Mesendoderm (in vitro differentiated cells): ENCODE results near the gene SSBP2.

Experiments used
- DNase-seq: peaks from one replicate; pipeline ENCODE4 v3.0.0; 2013
- H2AK5ac ChIP-seq: 2 replicates; pipeline ENCODE4 v1.6.1; 2013; ENCODE audit warnings: low read length, inconsistent platforms
- H2BK120ac ChIP-seq: 2 replicates; pipeline ENCODE4 v1.6.1; 2013; ENCODE audit warnings: low read depth, mild to moderate bottlenecking, low read length, moderate library complexity, mixed read lengths
- H2BK15ac ChIP-seq: replicated peaks from 2 replicates; pipeline ENCODE4 v1.6.1; 2013; ENCODE audit warnings: low read depth, mild to moderate bottlenecking, moderate library complexity
- H2BK5ac ChIP-seq: 2 replicates; pipeline ENCODE4 v1.6.1; 2013; ENCODE audit warnings: low read length, inconsistent platforms
- H3K18ac ChIP-seq: 2 replicates; pipeline ENCODE4 v1.6.1; 2013; ENCODE audit warnings: mild to moderate bottlenecking, low read length, mixed read lengths
- H3K23ac ChIP-seq: one replicate; pipeline ENCODE4 v1.6.1; 2013; ENCODE audit warnings: low read length
- H3K27ac ChIP-seq: 2 replicates; pipeline ENCODE4 v1.5.1; 2013; ENCODE audit warnings: low read depth, mild to moderate bottlenecking, inconsistent platforms, low read length, moderate library complexity
- H3K27me3 ChIP-seq: 2 replicates; pipeline ENCODE4 v1.6.1; 2013; ENCODE audit warnings: low read length, control low read depth, mild to moderate bottlenecking, inconsistent platforms; ENCODE audit not compliant: insufficient read depth, poor library complexity
- H3K36me3 ChIP-seq: 2 replicates; pipeline ENCODE4 v1.6.1; 2013; ENCODE audit warnings: low read length, inconsistent platforms; ENCODE audit not compliant: control insufficient read depth, insufficient read depth
- H3K4ac ChIP-seq: one replicate; pipeline ENCODE4 v1.6.1; 2013; ENCODE audit warnings: low read depth, mild to moderate bottlenecking, low read length, moderate library complexity
- H3K4me1 ChIP-seq: 2 replicates; pipeline ENCODE4 v1.6.1; 2013; ENCODE audit warnings: low read depth, low read length, inconsistent platforms; ENCODE audit not compliant: control insufficient read depth
- H3K4me2 ChIP-seq: 2 replicates; pipeline ENCODE4 v1.6.1; 2013; ENCODE audit warnings: low read length
- H3K4me3 ChIP-seq: 2 replicates; pipeline ENCODE4 v1.5.1; 2013; ENCODE audit warnings: mild to moderate bottlenecking, low read length
- H3K56ac ChIP-seq: one replicate; pipeline ENCODE4 v1.6.1; 2013; ENCODE audit warnings: low read length
- H3K79me1 ChIP-seq: 2 replicates; pipeline ENCODE4 v1.6.1; 2013; ENCODE audit warnings: low read length, inconsistent platforms
- H3K79me2 ChIP-seq: 2 replicates; pipeline ENCODE4 v1.6.1; 2013; ENCODE audit warnings: mild to moderate bottlenecking, low read length; ENCODE audit not compliant: control insufficient read depth, insufficient read depth
- H3K9ac ChIP-seq: 2 replicates; pipeline ENCODE4 v1.6.1; 2013; ENCODE audit warnings: low read length, inconsistent platforms
- H4K5ac ChIP-seq: one replicate; pipeline ENCODE4 v1.6.1; 2013; ENCODE audit warnings: low read length
- H4K8ac ChIP-seq: one replicate; pipeline ENCODE4 v1.6.1; 2013; ENCODE audit warnings: low read depth, mild to moderate bottlenecking, control low read depth, low read length, moderate library complexity
- WGBS: extraction: QIAGEN DNeasy Blood & Tissue Kit; methylation state at CpG from one replicate; pipeline ENCODE4 v1.1.7; 2013; ENCODE audit warnings: low lambda C conversion rate, missing lambda C conversion rate; ENCODE audit not compliant: insufficient coverage; ENCODE audit errors: extremely low coverage; 5-methylcytosine and 5-hydroxymethylcytosine counted together

Gene SSBP2

DNA sequence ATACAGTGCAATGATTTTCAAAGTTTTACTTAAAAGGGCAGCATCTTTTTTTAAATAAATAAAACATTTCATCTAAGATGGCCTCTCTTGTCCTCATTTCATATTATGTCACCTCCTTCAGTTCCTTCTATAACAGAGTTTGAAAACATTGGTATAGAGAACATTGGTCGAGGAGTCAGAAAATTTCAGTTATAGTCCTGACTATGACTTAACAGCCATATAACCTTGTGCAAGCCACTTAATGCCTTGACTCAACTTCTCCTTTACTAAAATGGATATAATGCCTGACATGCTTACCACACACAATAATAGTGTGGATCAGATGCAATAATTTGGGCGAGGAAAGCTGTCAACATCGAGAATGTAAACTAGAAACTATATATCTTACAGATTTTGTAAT, 22.6 kb downstream of the SSBP2 start:
- Histone ChIP-seq H4K8ac (no peak overlapping the region), H2BK15ac (no peak overlapping the region), H3K4me1 (no peaks in the 10 kb centered on the region), H4K5ac (no peak overlapping the region), H3K23ac (no peak overlapping the region), H3K27me3 (no peaks in the 10 kb centered on the region), H3K18ac (no peak overlapping the region), H3K56ac (no peak overlapping the region), H3K4me3 (no peak overlapping the region), H3K36me3 (no peaks in the 10 kb centered on the region), H2BK120ac (no peak overlapping the region), H3K79me1 (no peaks in the 10 kb centered on the region), H2AK5ac (no peak overlapping the region), H3K9ac (no peak overlapping the region), H3K27ac (no peak overlapping the region), H3K4ac (no peak overlapping the region), H3K4me2 (no peak overlapping the region), H3K79me2 (no peaks in the 10 kb centered on the region), H2BK5ac (no peak overlapping the region)
- no CpG with 5 or more reads among the region's 3 CpGs for WGBS
- DNase-seq: no peak

DNA sequence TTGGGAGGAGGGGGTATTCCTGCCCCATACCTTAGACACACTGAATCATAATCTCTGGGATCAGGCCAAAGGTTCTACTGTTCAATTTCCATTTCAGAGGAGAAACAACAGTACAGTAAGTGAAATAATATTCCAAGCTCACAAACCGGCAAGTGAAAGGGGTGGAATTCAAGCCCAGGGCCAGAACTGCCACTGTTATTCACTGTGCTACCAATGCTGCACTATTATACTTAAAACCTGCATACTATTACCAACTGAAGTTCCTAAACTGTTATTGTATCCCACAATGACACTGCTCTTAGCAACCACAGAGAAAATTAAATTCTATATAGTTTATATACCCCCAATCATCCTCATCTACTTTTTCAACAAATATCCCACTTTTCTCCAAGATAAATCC, 24.6 kb downstream of the SSBP2 start:
- no peak overlapping the region for H3K23ac ChIP-seq
- H3K9ac ChIP-seq: no peak overlapping the region
- no peak overlapping the region for H3K4me3 ChIP-seq
- H3K79me1 ChIP-seq: no peaks in the 10 kb centered on the region
- no peak overlapping the region for H4K5ac ChIP-seq
- WGBS: no CpG with 5 or more reads among the region's 1 CpG
- H3K4ac ChIP-seq: no peak overlapping the region
- no peaks in the 10 kb centered on the region for H3K4me1 ChIP-seq
- no peak overlapping the region for H2BK15ac ChIP-seq
- H3K4me2 ChIP-seq: no peak overlapping the region
- no peak overlapping the region for H2BK5ac ChIP-seq
- H3K18ac ChIP-seq: no peak overlapping the region
- DNase-seq: no peak
- no peak overlapping the region for H3K56ac ChIP-seq
- no peak overlapping the region for H2BK120ac ChIP-seq
- H2AK5ac ChIP-seq: no peak overlapping the region
- no peak overlapping the region for H4K8ac ChIP-seq
- no peak overlapping the region for H3K27ac ChIP-seq
- H3K36me3 ChIP-seq: no peaks in the 10 kb centered on the region
- H3K79me2 ChIP-seq: no peaks in the 10 kb centered on the region
- H3K27me3 ChIP-seq: no peaks in the 10 kb centered on the region

DNA sequence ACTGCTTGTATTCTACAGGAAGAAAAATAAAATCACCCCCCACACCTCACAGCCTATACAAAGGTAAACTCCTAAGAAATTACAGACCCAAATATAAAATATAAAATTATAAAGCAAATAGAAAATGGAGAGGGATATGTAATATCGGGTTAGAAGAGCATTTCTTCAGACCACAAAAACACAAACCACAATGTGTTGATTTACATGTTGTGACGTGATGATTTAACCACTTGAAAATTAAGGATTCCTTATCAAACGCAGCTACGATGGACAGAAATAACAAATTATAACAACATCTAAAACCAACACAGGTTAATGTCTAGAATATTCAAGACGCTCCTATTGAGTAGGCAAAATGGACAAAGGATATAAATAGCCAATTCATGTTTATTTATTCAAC, 26.3 kb downstream of the SSBP2 start:
- H2AK5ac ChIP-seq: no peak overlapping the region
- H3K18ac ChIP-seq: no peak overlapping the region
- no peak overlapping the region for H3K27ac ChIP-seq
- H2BK15ac ChIP-seq: no peak overlapping the region
- H3K56ac ChIP-seq: no peak overlapping the region
- no peaks in the 10 kb centered on the region for H3K36me3 ChIP-seq
- no peaks in the 10 kb centered on the region for H3K79me2 ChIP-seq
- WGBS: no CpG with 5 or more reads among the region's 5 CpGs
- no peak overlapping the region for H3K9ac ChIP-seq
- H2BK5ac ChIP-seq: no peak overlapping the region
- H3K23ac ChIP-seq: no peak overlapping the region
- no peak overlapping the region for H3K4ac ChIP-seq
- H2BK120ac ChIP-seq: no peak overlapping the region
- no peak overlapping the region for H4K8ac ChIP-seq
- no peak overlapping the region for H3K4me2 ChIP-seq
- H3K27me3 ChIP-seq: no peaks in the 10 kb centered on the region
- no peak overlapping the region for H4K5ac ChIP-seq
- no peaks in the 10 kb centered on the region for H3K79me1 ChIP-seq
- no peak overlapping the region for H3K4me3 ChIP-seq
- DNase-seq: no peak
- H3K4me1 ChIP-seq: no peaks in the 10 kb centered on the region

GRCh38 chr5:81724108-81724507, 26.8 kb downstream of the SSBP2 start:
- Histone ChIP-seq H3K4me1 (no peaks in the 10 kb centered on the region), H3K18ac (no peak overlapping the region), H3K4ac (no peak overlapping the region), H2AK5ac (no peak overlapping the region), H3K27me3 (no peaks in the 10 kb centered on the region), H4K8ac (no peak overlapping the region), H3K9ac (no peak overlapping the region), H2BK120ac (no peak overlapping the region), H3K56ac (no peak overlapping the region), H3K36me3 (no peaks in the 10 kb centered on the region), H2BK5ac (no peak overlapping the region), H2BK15ac (no peak overlapping the region), H3K4me2 (no peak overlapping the region), H3K4me3 (no peak overlapping the region), H3K79me2 (no peaks in the 10 kb centered on the region), H3K27ac (no peak overlapping the region), H3K23ac (no peak overlapping the region), H3K79me1 (no peaks in the 10 kb centered on the region), H4K5ac (no peak overlapping the region)
- DNase-seq: no peak
- WGBS: no CpG with 5 or more reads among the region's 1 CpG

GRCh38 chr5:81721049-81721448, 29.8 kb downstream of the SSBP2 start:
- Histone ChIP-seq H3K4me3 (no peak overlapping the region), H3K27me3 (no peaks in the 10 kb centered on the region), H4K5ac (no peak overlapping the region), H4K8ac (no peak overlapping the region), H3K36me3 (no peaks in the 10 kb centered on the region), H3K79me1 (no peaks in the 10 kb centered on the region), H3K18ac (no peak overlapping the region), H3K4ac (no peak overlapping the region), H3K27ac (no peak overlapping the region), H3K4me1 (peaks cover 5% of the 10 kb centered on the region), H2BK15ac (no peak overlapping the region), H2BK120ac (no peak overlapping the region), H2AK5ac (no peak overlapping the region), H3K79me2 (no peaks in the 10 kb centered on the region), H3K4me2 (no peak overlapping the region), H2BK5ac (no peak overlapping the region), H3K56ac (no peak overlapping the region), H3K23ac (no peak overlapping the region), H3K9ac (no peak overlapping the region)
- WGBS: no CpG with 5 or more reads among the region's 2 CpGs
- no peak for DNase-seq

DNA sequence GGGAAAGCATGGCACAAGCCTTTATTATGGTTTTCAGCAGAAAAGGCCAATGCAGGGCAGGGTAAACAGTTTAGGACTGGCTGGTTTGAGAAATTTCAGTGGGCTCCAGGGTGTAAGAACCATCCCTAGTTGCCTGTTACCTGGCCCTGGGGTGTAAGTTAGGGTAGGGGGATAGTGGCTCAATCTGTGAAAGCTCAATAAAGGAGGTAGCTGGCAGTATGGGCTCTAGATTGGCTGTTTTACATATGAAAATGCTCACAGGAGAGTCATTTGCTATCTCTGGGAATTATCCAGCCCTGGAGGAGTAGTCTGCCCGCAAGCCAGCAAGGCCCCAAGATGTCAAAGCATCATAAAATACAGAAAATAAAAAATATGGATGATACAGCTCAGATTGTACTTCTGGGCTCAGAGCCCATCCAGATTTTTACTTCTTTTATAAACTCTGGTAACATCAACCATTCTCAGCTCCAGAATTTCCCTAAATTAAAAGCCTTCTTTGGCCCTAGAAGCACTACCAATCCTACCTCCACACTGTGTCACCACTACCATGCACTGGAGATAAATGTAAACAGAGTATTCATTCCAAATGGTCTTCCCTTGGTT, 31.1 kb downstream of the SSBP2 start:
- Histone ChIP-seq H3K23ac (no peak overlapping the region), H2BK120ac (no peak overlapping the region), H3K4ac (no peak overlapping the region), H3K36me3 (no peaks in the 10 kb centered on the region), H2BK5ac (no peak overlapping the region), H3K18ac (no peak overlapping the region), H2AK5ac (no peak overlapping the region), H4K5ac (no peak overlapping the region), H3K56ac (no peak overlapping the region), H3K4me2 (no peak overlapping the region), H3K9ac (no peak overlapping the region), H3K79me1 (no peaks in the 10 kb centered on the region), H2BK15ac (no peak overlapping the region), H3K27me3 (no peaks in the 10 kb centered on the region), H3K4me1 (peaks cover 5% of the 10 kb centered on the region), H3K79me2 (no peaks in the 10 kb centered on the region), H3K4me3 (no peak overlapping the region), H4K8ac (no peak overlapping the region), H3K27ac (no peak overlapping the region)
- DNase-seq: no peak
- no CpG with 5 or more reads among the region's 1 CpG for WGBS
